Stimulated activated CD8-positive, alpha-beta memory T cell treated with anti-CD3 and anti-CD28 coated beads, Interleukin-4, amount 100 ng/mL, for 1 hour (primary cell): ENCODE results near the gene UMODL1.

Source experiments
- DNase-seq, 2 donors: peaks; one replicate each; pipeline ENCODE4 v3.0.0-alpha.2; 2020; ENCODE audit warnings: low read depth in 2 of 2, low spot score in 1 of 2

The UMODL1 gene

GRCh38 chr21:42079939-42080787 lies 9.0 kb downstream of the UMODL1 start:
- no peak for DNase-seq

GRCh38 chr21:42080788-42081083 lies 9.6 kb downstream of the UMODL1 start:
- no peak for DNase-seq

DNA sequence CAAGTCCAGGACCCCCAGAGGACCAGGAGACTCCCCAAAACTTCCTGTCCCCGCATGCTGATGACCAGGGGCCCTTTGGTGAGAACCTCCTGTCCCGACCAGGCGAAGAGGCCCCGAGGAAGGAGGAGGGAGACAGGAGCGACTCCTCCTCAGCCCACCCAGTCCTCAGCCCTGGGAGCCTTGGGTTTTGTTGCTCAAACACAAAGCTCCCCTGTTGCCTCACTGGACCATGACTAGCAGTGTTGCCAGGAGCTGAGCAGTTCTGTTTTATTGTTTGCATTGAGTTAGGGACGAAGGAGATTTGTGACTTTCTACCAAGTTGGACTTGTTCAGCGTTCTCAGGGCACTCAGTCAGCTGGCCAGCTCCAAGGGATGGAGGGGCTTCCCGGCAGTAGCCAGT lies 10.0 kb downstream of the UMODL1 start:
- DNase-seq, result no peak

DNA sequence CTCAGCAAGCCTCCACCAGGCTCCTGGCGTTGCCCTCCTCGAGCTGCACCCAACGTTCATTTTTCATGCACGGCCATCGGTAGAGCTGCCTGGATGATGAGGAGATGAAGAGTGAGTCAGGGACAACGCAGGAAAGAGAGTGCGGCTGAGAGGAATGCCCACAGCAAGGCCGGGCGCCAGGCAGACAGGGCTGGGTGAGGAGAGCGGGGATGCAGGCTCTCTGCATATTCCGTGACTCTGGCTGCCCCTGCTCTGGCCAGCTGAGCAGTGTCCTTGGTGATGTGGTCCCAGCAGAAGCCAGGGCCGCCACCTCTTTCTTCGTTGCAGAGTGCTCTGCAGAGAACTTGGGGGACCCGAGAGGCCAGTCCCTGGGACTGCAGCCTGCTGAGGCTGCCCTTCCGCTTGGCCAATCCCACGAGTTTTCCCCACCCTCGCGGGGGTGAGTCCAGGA lies 10.8 kb downstream of the UMODL1 start:
- no peak for DNase-seq

DNA sequence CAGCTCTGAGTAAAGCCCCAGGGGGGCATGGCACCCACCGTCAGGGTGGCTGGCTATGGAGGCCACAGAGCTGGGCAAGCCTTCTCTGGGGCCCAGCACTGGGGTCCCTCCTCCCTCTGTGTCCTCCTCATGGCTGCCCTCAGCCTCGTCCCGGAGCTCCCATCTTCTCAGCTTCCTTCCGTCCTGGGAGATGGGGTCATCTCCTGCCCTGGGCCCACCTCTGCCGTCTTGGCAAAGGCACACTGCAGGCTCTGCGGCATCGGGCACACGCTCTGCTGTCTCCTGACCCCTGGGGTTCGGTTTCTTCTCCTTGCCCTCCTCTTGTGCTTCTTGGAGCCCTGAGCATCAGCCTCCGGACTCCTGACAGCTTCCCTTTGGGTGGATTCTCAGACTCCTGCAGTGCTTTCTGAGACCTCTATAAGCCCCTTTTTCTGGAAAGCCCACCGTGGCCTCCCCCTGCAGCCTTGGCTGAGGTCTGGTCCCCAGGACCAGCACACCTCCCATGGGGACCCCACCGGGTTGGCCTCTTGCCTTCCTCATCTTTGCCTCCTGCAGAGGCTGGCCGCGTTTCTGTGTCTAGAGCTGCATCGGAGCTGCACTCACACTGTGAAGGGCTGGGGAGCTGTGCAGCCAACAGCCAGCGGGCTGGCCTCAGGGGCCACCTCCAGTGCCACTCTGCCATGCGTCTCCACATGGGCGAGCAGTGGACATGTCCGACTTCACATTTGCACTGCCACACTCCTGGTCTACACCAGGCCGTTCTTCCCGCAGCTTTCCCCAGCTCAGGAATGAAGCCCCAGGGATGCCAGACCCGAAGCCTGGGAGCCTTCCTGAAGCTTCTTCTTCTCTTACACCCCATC lies 11.6 kb downstream of the UMODL1 start:
- no peak for DNase-seq

- DNase-seq, result no peak
These were observed 12.2 kb downstream of the UMODL1 start for GRCh38 chr21:42083361-42083690.

DNA sequence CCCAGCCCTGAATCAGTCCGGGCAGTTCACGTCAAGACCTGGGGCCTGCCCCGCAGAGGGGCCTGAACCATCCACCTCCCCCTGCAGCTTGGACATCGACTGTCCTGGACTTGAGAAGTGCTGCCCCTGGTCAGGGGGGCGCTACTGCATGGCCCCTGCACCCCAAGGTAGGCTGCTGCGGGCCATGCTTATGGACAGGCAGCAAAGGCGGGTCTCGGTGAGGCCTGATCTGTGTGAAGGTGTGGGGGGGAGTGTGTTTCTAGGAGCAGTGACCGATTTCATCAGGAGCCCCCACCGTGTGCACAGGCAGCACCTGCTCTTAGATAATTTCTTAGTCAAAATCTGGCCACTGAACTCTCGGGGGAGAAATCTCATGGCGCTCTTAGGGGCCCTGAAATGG lies 13.0 kb downstream of the UMODL1 start:
- DNase-seq, result no peak

GRCh38 chr21:42085246-42086077 lies 14.3 kb downstream of the UMODL1 start:
- no peak for DNase-seq

GRCh38 chr21:42086969-42087368 lies 15.9 kb downstream of the UMODL1 start:
- no peak for DNase-seq

GRCh38 chr21:42088148-42088547 lies 17.0 kb downstream of the UMODL1 start:
- DNase-seq, result no peak

DNA sequence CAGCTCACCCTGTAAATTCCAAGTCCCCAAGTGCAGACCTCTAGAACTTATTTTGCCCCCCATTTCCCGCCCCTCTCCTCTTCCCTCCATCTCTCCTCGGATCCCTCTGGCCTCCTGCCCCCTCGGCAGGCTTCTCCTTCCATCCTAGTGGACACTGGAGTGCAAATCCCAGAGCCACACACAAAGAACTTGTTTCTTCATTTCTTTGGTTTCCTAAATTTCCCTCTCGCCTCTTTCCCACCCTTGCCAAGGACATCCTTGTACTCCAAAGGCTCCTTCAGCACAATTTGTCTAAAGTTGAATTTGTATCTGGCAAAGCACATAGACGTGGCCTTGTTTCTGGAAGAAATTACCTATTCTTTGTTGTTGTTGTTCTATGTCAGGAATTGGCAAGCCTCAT lies 17.5 kb downstream of the UMODL1 start:
- no peak for DNase-seq

- DNase-seq, result no peak
These were observed 18.0 kb downstream of the UMODL1 start for GRCh38 chr21:42089093-42089631.

DNA sequence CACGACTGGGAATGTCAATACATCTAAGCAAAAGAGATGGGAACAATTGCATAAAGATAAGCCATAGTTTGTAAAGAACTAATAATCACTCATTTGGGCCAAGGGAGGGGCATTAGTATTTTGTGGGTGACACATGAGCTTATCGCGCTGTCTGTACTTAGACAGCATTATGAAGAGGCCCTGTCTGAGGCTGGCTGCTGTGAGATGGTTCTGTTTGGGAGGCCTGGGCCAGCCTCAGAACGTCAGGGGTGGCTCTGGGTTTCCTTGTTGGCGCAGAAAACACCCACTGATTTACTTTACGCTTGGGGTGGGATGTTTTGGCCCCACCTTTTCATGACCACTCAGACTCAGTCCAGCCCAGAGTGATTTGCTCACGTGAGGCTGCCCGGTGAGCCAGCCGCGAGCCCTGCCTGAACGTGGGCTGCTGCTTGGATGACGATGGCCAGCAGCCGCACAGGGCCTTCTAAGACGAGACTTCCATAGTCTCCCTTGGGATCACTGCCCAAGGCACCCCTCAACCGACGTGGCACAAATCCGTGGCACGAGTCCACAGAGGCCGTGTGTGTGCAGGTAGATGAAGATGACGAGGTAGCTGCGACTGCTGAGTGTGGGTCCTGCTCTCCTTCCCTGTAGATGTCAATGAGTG lies 18.7 kb downstream of the UMODL1 start:
- DNase-seq, result no peak

DNA sequence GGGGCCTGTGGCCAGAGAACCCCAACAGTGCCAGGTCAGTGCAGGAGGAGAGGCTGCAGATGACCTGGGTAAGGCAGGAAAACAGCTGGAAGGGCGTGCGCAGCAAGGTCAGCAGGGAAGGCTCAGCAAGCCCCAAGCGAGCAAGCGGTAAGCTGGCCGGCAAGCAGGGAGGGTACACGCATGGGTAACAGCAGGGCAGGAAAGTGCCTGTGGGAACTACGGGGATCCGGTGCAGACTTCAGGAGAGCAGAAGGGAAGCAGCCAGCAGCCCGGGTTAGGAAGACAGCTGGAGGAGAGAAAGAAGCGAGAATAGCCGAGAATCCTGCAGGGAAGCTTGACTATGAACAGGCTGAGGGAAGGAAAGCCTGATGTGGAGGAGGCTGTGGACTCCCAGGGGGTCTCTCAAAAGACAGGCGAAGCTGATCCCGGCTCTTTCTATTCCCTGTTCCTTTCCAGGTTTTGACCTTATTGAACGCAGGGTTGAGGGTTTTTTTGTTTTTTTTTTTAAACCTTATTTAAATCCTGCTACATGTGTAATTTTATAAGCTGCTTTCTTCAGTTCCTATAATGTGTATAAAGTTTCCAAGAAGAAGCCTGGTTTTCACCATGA lies 20.9 kb downstream of the UMODL1 start:
- no peak for DNase-seq

- no peak for DNase-seq
These were observed 21.7 kb downstream of the UMODL1 start for GRCh38 chr21:42092771-42093170.

DNA sequence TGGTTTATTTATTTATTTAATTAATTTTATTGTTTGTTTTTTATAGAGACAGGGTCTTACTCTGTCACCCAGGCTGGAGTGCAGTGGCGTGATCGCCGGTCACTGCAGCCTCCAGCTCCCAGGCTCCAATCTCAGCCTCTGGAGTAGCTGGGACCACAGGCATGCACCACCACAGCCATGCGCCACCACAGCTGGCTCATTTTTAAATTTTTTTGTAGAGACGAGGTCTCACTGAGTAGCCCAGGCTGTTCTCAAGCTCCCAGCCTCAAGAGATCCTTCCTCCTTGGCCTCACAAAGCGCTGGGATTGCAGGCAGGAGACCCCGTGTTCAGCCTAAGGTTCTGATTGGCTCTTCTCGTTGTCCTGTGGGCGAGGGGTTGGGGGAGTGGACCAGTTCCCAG lies 22.1 kb downstream of the UMODL1 start:
- no peak for DNase-seq

DNA sequence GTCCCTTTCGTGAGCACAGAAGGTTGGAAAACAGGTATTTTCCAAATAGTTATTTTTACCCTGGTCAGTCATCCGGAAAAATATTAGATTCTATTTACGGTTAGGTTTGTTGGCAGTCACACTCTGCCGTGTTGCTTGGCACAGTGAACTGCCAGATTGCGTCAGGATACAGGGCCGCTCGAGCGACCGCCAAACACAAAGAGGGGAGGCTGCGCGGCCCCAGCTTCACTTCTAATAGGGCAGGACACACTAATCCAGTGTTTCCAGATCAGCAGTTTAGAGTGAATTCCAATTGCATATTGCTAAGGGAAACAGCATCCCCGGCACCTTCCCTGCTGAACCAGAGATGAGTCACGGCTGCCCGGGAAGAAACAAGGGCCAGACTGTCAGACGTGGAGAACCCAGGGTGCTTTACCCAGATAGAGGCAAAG lies 22.9 kb downstream of the UMODL1 start:
- DNase-seq, result no peak

DNA sequence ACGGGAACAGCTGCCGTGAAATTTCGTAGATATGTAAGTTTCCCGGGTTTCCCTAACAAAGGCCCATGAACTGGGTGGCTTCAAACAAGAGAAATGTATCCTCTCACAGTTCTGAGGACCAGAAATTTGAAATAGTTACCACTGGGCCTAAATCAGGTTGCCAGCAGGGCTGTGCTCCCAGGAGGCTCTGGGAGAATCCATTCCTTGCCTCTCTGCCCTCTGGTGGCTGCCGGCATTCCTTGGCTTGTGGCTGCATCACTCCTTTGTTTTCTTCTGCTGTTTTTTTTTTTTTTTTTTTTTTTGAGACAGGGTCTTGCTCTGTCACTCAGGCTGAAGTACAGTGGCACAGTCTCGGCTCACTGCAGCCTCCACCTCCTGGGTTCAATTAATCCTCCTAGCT lies 23.7 kb downstream of the UMODL1 start:
- no peak for DNase-seq

DNA sequence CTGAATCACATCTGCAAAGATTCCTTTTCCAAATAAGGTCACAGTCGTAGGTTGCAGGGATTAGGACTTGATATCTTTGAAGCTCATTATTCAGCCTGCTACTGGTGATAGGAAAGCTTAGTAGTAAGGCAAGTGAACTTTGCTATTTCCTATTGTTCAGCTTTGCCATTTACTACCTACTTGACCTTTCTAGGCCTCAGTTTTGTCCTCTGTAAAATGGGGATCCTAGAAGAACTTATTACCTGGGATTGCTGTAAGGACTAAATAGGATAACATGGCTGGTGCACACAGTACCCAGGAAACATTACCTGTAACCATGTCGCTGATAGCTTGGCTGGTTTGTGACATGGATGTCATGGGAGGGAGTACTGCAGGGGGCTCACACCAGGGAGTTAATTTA lies 24.5 kb downstream of the UMODL1 start:
- no peak for DNase-seq

GRCh38 chr21:42096566-42096965 lies 25.4 kb downstream of the UMODL1 start:
- DNase-seq, result no peak
